Measurements from ENCODE around the gene GNG13. TPM values are rescaled to one million over a fixed set of nuclear protein-coding genes. Genes with fewer than 3 reads are reported as not detected.

Gene GNG13
- total RNA-seq, 1 experiment from 2014 or later, result not detected

DNA sequence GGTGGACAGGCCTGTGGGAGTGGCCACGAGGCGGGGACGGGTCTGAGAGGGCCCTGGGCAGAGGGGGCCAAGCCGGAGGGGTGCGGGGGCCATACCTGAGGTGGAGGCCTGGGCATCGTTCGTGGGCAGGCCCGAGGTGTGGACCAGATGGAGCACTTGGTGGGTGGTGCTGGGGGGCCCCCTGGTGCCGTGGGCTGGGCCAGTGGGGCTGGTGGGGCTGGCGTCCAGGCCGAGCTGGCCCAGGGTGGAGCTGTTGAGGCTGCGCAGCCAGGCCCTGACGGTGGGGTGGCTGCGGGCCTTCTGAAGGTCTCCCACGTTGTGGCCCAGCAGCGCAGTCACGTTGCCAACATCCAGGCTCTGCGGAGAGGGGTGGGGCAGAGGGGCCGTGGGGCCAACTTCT lies 30.6 kb downstream of the GNG13 start:
- ChIA-PET POLR2A (ENCODE audit: low non-redundant PET) (no interaction called here), CTCF (no interaction called here)
- Histone ChIP-seq H3K4me1 (ENCODE audit: insufficient read depth, low read length, poor library complexity, severe bottlenecking) (no peaks in the 10 kb centered on the region), H3K9me3 (ENCODE audit: low read depth, low read length, poor library complexity, severe bottlenecking) (no peaks in the 10 kb centered on the region), H3K27ac (ENCODE audit: low read depth, low read length, poor library complexity, severe bottlenecking) (no peak overlapping the region), H3K27me3 (replicated peaks; ENCODE audit: insufficient read depth, low read depth, low read length, poor library complexity) (no peaks in the 10 kb centered on the region), H3K36me3 (ENCODE audit: insufficient read depth, low read length, poor library complexity, severe bottlenecking) (no peaks in the 10 kb centered on the region), H3K4me3 (ENCODE audit: low read depth, low read length, poor library complexity, severe bottlenecking) (no peak overlapping the region)
- DNase-seq (ENCODE audit: low spot score), result no peak
- intact Hi-C loops (cut with micrococcal nuclease; ENCODE audit: unreplicated experiment), result no loop called here
- no peak for TF ChIP-seq EZH2 (IDR thresholded peaks at IDR 0.05; ENCODE audit: borderline replicate concordance, low read depth, low read length, poor library complexity, severe bottlenecking)
- TF ChIP-seq, protein P1, sequence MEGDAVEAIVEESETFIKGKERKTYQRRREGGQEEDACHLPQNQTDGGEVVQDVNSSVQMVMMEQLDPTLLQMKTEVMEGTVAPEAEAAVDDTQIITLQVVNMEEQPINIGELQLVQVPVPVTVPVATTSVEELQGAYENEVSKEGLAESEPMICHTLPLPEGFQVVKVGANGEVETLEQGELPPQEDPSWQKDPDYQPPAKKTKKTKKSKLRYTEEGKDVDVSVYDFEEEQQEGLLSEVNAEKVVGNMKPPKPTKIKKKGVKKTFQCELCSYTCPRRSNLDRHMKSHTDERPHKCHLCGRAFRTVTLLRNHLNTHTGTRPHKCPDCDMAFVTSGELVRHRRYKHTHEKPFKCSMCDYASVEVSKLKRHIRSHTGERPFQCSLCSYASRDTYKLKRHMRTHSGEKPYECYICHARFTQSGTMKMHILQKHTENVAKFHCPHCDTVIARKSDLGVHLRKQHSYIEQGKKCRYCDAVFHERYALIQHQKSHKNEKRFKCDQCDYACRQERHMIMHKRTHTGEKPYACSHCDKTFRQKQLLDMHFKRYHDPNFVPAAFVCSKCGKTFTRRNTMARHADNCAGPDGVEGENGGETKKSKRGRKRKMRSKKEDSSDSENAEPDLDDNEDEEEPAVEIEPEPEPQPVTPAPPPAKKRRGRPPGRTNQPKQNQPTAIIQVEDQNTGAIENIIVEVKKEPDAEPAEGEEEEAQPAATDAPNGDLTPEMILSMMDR (conservative IDR thresholded peaks at IDR 0.05; ENCODE audit: low read depth, low read length), result no peak
- no TSS peak for BruUV-seq (replicated peaks)

DNA sequence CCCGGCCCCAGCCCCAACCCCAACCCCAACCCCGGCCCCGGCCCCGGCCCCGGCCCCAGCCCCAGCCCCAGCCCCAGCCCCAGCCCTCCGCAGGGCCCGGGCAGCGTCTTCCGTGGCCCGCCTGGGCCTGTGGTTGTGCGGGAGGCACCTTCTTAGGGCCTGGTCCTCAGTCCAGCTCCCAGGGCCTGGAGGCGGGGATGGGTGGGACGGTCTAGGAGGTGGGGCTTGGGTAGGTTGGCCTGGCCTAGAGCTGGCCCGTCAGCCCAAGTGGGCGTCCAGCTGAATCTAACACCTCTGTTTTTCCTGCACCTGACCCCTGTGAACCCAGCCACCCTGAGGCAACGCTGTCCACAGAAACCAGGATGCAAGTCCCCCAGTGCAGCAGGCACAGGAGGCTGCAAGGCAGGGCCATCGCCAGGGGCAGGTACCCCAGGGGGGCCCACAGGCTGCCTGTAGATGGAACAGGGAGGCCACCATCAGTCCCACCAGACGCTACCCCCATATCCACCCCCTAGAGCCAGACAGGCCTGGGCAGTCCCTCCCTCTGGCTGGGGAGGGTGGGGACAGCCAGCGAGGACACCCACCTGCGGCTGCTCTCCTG lies 31.2 kb downstream of the GNG13 start:
- intact Hi-C loops (cut with micrococcal nuclease; ENCODE audit: unreplicated experiment), result no loop called here
- no peak for TF ChIP-seq EZH2 (IDR thresholded peaks at IDR 0.05; ENCODE audit: borderline replicate concordance, low read depth, low read length, poor library complexity, severe bottlenecking)
- TF ChIP-seq, protein P1 (conservative IDR thresholded peaks at IDR 0.05; ENCODE audit: low read depth, low read length), result no peak
- ChIA-PET POLR2A (ENCODE audit: low non-redundant PET) (no interaction called here), CTCF (no interaction called here)
- no peak for DNase-seq (ENCODE audit: low spot score)
- Histone ChIP-seq H3K4me3 (ENCODE audit: low read depth, low read length, poor library complexity, severe bottlenecking) (no peak overlapping the region), H3K4me1 (ENCODE audit: insufficient read depth, low read length, poor library complexity, severe bottlenecking) (no peaks in the 10 kb centered on the region), H3K9me3 (ENCODE audit: low read depth, low read length, poor library complexity, severe bottlenecking) (no peaks in the 10 kb centered on the region), H3K27ac (ENCODE audit: low read depth, low read length, poor library complexity, severe bottlenecking) (no peak overlapping the region), H3K36me3 (ENCODE audit: insufficient read depth, low read length, poor library complexity, severe bottlenecking) (no peaks in the 10 kb centered on the region), H3K27me3 (replicated peaks; ENCODE audit: insufficient read depth, low read depth, low read length, poor library complexity) (no peaks in the 10 kb centered on the region)
- BruUV-seq (replicated peaks), result no TSS peak

DNA sequence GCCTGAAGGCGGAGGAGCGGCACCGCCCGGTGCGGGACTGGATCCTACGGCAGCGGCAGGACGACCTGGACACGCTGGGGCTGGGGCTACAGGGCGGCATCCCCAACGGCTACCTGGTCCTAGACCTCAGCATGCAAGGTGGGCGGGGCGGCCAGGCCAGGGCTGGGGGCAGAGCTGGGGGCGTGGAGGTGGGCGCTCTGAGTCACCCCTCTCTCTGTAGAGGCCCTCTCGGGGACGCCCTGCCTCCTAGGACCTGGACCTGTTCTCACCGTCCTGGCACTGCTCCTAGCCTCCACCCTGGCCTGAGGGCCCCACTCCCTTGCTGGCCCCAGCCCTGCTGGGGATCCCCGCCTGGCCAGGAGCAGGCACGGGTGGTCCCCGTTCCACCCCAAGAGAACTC lies 32.1 kb downstream of the GNG13 start:
- POLR2A ChIA-PET (ENCODE audit: low non-redundant PET), result no interaction called here

More for the DNA sequence above, 32.1 kb downstream of the GNG13 start:
- H3K27ac ChIP-seq (ENCODE audit: low read depth, low read length, poor library complexity, severe bottlenecking), result no peak overlapping the region
- no peaks in the 10 kb centered on the region for H3K36me3 ChIP-seq (ENCODE audit: insufficient read depth, low read length, poor library complexity, severe bottlenecking)
- intact Hi-C loops (cut with micrococcal nuclease; ENCODE audit: unreplicated experiment), result no loop called here
- no TSS peak for BruUV-seq (replicated peaks)
- TF ChIP-seq, protein P1 (conservative IDR thresholded peaks at IDR 0.05; ENCODE audit: low read depth, low read length), result no peak
- no peak for TF ChIP-seq EZH2 (IDR thresholded peaks at IDR 0.05; ENCODE audit: borderline replicate concordance, low read depth, low read length, poor library complexity, severe bottlenecking)
- no peaks in the 10 kb centered on the region for H3K27me3 ChIP-seq (replicated peaks; ENCODE audit: insufficient read depth, low read depth, low read length, poor library complexity)
- H3K9me3 ChIP-seq (ENCODE audit: low read depth, low read length, poor library complexity, severe bottlenecking), result no peaks in the 10 kb centered on the region
- no peak for DNase-seq (ENCODE audit: low spot score)
- no peak overlapping the region for H3K4me3 ChIP-seq (ENCODE audit: low read depth, low read length, poor library complexity, severe bottlenecking)
- H3K4me1 ChIP-seq (ENCODE audit: insufficient read depth, low read length, poor library complexity, severe bottlenecking), result no peaks in the 10 kb centered on the region
- CTCF ChIA-PET, result no interaction called here
